HepG2 (cell line): ENCODE measurements around the gene DUS1L. TPM values are rescaled to one million over a fixed set of nuclear protein-coding genes. Genes with fewer than 3 reads are reported as not detected.
A peak's percentile ranks its signal among the peaks of the same experiment; 100 is the strongest.

Experiments used
- HCFC1 ChIP-seq: fragments of 150-350 bp; IDR thresholded peaks from 2 replicates; pipeline ENCODE4 v1.6.1; 2014; ENCODE audit warnings: low read depth, low read length
- KDM5B ChIP-seq: sonication (generic); formaldehyde crosslinking; IDR thresholded peaks from 2 replicates; pipeline ENCODE4 v1.4.0; 2020; ENCODE audit warnings: missing genetic modification reagents, mild to moderate bottlenecking, borderline replicate concordance
- KLF16 ChIP-seq, 2 experiments: sonication (generic) in 1 of 2; formaldehyde crosslinking in 1 of 2; IDR thresholded peaks; 2 replicates each; pipeline versions ENCODE4 v1.6.1 to v1.8.0; 2016 to 2023; ENCODE audit warnings: missing genetic modification reagents in 2 of 2, missing compliant biosample characterization in 1 of 2
- NFIC ChIP-seq: IDR thresholded peaks from 2 replicates; pipeline ENCODE4 v1.6.1; 2012; ENCODE audit warnings: mild to moderate bottlenecking, low read length, inconsistent platforms
- PAX8 ChIP-seq: sonication (generic); formaldehyde crosslinking; IDR thresholded peaks from 2 replicates; pipeline ENCODE4 v1.8.0; 2022; ENCODE audit warnings: mild to moderate bottlenecking, missing genetic modification reagents, borderline replicate concordance
- PHF20 ChIP-seq: sonication (generic); formaldehyde crosslinking; IDR thresholded peaks from 2 replicates; pipeline ENCODE4 v1.5.0; 2020; ENCODE audit warnings: mild to moderate bottlenecking, missing genetic modification reagents
- SIN3A ChIP-seq: IDR thresholded peaks from 2 replicates; pipeline ENCODE4 v1.6.1; 2011; ENCODE audit warnings: low read depth, mild to moderate bottlenecking, control low read depth, low read length, borderline replicate concordance
- SRSF9 ChIP-seq: fragments of 200-400 bp; formaldehyde crosslinking; IDR thresholded peaks from 2 replicates; pipeline ENCODE4 v1.6.1; 2018; ENCODE audit warnings: borderline replicate concordance, mild to moderate bottlenecking, low read depth, low read length; ENCODE audit not compliant: insufficient read depth, poor library complexity, severe bottlenecking
- ZNF724P ChIP-seq: sonication (generic); formaldehyde crosslinking; IDR thresholded peaks from 2 replicates; pipeline ENCODE4 v1.8.0; 2022; ENCODE audit warnings: missing genetic modification reagents, borderline replicate concordance
- polyA plus RNA-seq, 8 experiments: library from polyadenylated mRNA; depleted of rRNA in 3 of 8; stranded (reverse) in 7 of 8; unstranded in 1 of 8; fragments of >200 nt; fragmentation: Illumina TruSeq in 4 of 8; extraction: Trizol in 4 of 8; gene quantifications; 2 replicates each; pipeline versions ENCODE4 v1.2.1 to v1.2.3, GENCODE V29; 2011 to 2016; ENCODE audit warnings: low read depth in 4 of 8, missing spikeins in 1 of 8, mixed read lengths in 1 of 8; ENCODE audit not compliant: insufficient read depth in 1 of 8
- total RNA-seq, 5 experiments: library from RNA; depleted of rRNA; stranded (reverse); fragments of >200 nt; fragmentation: Illumina TruSeq; extraction: Trizol; gene quantifications; 2 replicates each; pipeline ENCODE4 v1.2.3, GENCODE V29; 2016; ENCODE audit warnings: low read depth in 1 of 5
- TF ChIP-seq, protein P1 (sequence below): sonication (generic); formaldehyde crosslinking; conservative IDR thresholded peaks from 2 replicates; pipeline ENCODE4 v1.8.1; 2023; ENCODE audit warnings: missing genetic modification reagents
- TF ChIP-seq, protein P2 (sequence below): sonication (generic); formaldehyde crosslinking; IDR thresholded peaks from 2 replicates; pipeline ENCODE4 v1.4.0; 2020; ENCODE audit warnings: missing genetic modification reagents
- TF ChIP-seq, protein P3 (sequence below): sonication (generic); formaldehyde crosslinking; IDR thresholded peaks from 2 replicates; pipeline ENCODE4 v1.4.0; 2020; ENCODE audit warnings: mild to moderate bottlenecking, missing genetic modification reagents
- TF ChIP-seq, protein P4 (sequence below): sonication (generic); formaldehyde crosslinking; IDR thresholded peaks from 2 replicates; pipeline ENCODE4 v1.4.0; 2020; ENCODE audit warnings: mild to moderate bottlenecking, missing genetic modification reagents
- TF ChIP-seq, protein P5 (sequence below): sonication (generic); formaldehyde crosslinking; IDR thresholded peaks from 2 replicates; pipeline ENCODE4 v1.8.0; 2022; ENCODE audit warnings: missing genetic modification reagents, mild to moderate bottlenecking, moderate library complexity, borderline replicate concordance
- TF ChIP-seq, protein P6 (sequence below): sonication (generic); formaldehyde crosslinking; IDR thresholded peaks from 2 replicates; pipeline ENCODE4 v1.8.0; 2022; ENCODE audit warnings: missing genetic modification reagents, mild to moderate bottlenecking, inconsistent platforms, borderline replicate concordance
- TF ChIP-seq, protein P7 (sequence below): sonication (generic); formaldehyde crosslinking; IDR thresholded peaks from 2 replicates; pipeline ENCODE4 v1.8.0; 2022; ENCODE audit warnings: missing genetic modification reagents, mild to moderate bottlenecking, borderline replicate concordance

Gene DUS1L
- total and polyA plus RNA-seq, 2 of the 13 experiments (the other 11 are each of a cell fraction or from before 2014, with no cell fraction given), result 81.0 to 109 TPM

DNA sequence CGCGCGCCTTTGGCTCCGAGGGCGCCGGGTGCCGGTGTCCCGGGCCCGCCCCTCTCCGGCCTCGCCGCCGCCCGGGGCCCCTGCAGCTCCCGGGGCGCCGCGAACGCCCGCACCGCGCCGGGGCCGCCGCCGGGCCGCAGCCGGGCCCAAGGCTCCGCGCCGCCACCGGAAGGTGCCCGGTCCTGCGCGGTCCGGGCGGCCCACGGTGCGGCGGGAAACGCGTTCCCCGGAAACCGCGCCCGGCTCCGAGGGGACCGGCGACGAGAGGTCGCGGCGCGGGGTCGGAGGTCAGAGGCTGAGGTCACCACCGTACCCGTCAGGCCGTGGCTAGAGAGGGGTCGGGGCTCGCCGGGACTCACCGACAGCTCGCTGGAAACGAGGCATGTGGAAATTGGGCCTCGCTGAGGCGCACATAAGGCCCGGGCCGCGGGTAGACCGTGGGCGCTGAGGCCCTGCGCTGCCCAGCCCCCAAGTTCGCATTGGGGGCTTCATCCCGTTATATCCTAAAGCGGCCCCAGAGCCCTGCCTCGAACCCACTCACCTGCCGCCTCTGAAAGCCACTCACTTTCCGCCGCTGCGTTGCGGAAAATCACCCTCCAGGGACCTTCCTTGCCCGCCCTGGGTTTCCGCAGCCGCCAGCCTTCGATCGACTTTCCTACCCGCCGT, at the start of gene DUS1L (continued):
- TF ChIP-seq, protein P1, sequence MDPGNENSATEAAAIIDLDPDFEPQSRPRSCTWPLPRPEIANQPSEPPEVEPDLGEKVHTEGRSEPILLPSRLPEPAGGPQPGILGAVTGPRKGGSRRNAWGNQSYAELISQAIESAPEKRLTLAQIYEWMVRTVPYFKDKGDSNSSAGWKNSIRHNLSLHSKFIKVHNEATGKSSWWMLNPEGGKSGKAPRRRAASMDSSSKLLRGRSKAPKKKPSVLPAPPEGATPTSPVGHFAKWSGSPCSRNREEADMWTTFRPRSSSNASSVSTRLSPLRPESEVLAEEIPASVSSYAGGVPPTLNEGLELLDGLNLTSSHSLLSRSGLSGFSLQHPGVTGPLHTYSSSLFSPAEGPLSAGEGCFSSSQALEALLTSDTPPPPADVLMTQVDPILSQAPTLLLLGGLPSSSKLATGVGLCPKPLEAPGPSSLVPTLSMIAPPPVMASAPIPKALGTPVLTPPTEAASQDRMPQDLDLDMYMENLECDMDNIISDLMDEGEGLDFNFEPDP (CRISPR knock-in tag), result 0 out of 2 replicates have a peak, but pooled peaks have one; percentile 90
- TF ChIP-seq, protein P2, sequence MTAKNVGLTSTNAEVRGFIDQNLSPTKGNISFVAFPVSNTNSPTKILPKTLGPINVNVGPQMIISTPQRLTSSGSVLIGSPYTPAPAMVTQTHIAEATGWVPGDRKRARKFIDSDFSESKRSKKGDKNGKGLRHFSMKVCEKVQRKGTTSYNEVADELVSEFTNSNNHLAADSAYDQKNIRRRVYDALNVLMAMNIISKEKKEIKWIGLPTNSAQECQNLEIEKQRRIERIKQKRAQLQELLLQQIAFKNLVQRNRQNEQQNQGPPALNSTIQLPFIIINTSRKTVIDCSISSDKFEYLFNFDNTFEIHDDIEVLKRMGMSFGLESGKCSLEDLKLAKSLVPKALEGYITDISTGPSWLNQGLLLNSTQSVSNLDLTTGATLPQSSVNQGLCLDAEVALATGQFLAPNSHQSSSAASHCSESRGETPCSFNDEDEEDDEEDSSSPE (CRISPR knock-in tag), result peak; percentile 55; the same call in 1 of the 2 replicates
- no peak for TF ChIP-seq NFIC
- TF ChIP-seq, protein P3, sequence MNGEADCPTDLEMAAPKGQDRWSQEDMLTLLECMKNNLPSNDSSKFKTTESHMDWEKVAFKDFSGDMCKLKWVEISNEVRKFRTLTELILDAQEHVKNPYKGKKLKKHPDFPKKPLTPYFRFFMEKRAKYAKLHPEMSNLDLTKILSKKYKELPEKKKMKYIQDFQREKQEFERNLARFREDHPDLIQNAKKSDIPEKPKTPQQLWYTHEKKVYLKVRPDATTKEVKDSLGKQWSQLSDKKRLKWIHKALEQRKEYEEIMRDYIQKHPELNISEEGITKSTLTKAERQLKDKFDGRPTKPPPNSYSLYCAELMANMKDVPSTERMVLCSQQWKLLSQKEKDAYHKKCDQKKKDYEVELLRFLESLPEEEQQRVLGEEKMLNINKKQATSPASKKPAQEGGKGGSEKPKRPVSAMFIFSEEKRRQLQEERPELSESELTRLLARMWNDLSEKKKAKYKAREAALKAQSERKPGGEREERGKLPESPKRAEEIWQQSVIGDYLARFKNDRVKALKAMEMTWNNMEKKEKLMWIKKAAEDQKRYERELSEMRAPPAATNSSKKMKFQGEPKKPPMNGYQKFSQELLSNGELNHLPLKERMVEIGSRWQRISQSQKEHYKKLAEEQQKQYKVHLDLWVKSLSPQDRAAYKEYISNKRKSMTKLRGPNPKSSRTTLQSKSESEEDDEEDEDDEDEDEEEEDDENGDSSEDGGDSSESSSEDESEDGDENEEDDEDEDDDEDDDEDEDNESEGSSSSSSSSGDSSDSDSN (CRISPR knock-in tag), result peak; percentile 83
- TF ChIP-seq SIN3A, result peak; percentile 46; the same call in 1 of the 2 replicates
- TF ChIP-seq PHF20 (CRISPR knock-in tag), result peak; percentile 97
- peak; percentile 79 for TF ChIP-seq HCFC1
- peak; percentile 89; the same call in 1 of the 2 replicates for TF ChIP-seq KDM5B (CRISPR knock-in tag)
- TF ChIP-seq, protein P4, sequence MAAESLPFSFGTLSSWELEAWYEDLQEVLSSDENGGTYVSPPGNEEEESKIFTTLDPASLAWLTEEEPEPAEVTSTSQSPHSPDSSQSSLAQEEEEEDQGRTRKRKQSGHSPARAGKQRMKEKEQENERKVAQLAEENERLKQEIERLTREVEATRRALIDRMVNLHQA (CRISPR knock-in tag), result no peak
- TF ChIP-seq, protein P5, sequence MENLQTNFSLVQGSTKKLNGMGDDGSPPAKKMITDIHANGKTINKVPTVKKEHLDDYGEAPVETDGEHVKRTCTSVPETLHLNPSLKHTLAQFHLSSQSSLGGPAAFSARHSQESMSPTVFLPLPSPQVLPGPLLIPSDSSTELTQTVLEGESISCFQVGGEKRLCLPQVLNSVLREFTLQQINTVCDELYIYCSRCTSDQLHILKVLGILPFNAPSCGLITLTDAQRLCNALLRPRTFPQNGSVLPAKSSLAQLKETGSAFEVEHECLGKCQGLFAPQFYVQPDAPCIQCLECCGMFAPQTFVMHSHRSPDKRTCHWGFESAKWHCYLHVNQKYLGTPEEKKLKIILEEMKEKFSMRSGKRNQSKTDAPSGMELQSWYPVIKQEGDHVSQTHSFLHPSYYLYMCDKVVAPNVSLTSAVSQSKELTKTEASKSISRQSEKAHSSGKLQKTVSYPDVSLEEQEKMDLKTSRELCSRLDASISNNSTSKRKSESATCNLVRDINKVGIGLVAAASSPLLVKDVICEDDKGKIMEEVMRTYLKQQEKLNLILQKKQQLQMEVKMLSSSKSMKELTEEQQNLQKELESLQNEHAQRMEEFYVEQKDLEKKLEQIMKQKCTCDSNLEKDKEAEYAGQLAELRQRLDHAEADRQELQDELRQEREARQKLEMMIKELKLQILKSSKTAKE (CRISPR knock-in tag), result 0 out of 2 replicates have a peak, but pooled peaks have one; percentile 34
- TF ChIP-seq, protein P6, sequence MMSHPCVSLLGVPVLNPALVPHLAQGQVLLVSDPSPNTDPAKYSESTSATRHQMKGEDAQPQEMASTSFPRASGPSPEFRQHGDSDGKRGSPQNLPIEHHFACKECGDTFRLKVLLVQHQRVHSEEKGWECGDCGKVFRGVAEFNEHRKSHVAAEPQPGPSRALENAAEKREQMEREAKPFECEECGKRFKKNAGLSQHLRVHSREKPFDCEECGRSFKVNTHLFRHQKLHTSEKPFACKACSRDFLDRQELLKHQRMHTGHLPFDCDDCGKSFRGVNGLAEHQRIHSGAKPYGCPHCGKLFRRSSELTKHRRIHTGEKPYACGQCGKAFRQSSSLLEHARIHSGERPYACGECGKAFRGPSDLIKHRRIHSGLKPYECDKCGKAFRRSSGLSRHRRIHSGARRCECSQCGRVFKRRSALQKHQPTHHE (CRISPR knock-in tag), result no peak
- TF ChIP-seq KLF16 (CRISPR knock-in tag; IDR thresholded peaks at IDR 0.05), result peak in 1 of 2 experiments; percentile 94; a peak in 2 of 4 replicates
- TF ChIP-seq PAX8, result no peak
- TF ChIP-seq ZNF724P (CRISPR knock-in tag), result peak; percentile 73; the same call in 1 of the 2 replicates
- TF ChIP-seq SRSF9, result no peak
- TF ChIP-seq, protein P7, sequence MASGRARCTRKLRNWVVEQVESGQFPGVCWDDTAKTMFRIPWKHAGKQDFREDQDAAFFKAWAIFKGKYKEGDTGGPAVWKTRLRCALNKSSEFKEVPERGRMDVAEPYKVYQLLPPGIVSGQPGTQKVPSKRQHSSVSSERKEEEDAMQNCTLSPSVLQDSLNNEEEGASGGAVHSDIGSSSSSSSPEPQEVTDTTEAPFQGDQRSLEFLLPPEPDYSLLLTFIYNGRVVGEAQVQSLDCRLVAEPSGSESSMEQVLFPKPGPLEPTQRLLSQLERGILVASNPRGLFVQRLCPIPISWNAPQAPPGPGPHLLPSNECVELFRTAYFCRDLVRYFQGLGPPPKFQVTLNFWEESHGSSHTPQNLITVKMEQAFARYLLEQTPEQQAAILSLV (CRISPR knock-in tag), result peak; percentile 84; the same call in 1 of the 2 replicates
